ENCODE results near the gene RREB1.

GRCh38 chr6:7171119-7171518 is 63.4 kb downstream of the RREB1 start:
- TF ChIP-seq KLF1 (tag by site-specific recombination; IDR thresholded peaks at IDR 0.05), result no peak
- TF ChIP-seq PATZ1 (tag by site-specific recombination; IDR thresholded peaks at IDR 0.05), result no peak
- no peak for TF ChIP-seq CTCF (tag by site-specific recombination; IDR thresholded peaks at IDR 0.05)
- TF ChIP-seq ZNF561 (tag by site-specific recombination; IDR thresholded peaks at IDR 0.05; ENCODE audit: borderline replicate concordance), result no peak
- TF ChIP-seq AEBP2 (tag by site-specific recombination; IDR thresholded peaks at IDR 0.05; ENCODE audit: borderline replicate concordance), result no peak
- TF ChIP-seq ZBTB1 (tag by site-specific recombination; IDR thresholded peaks at IDR 0.05), result no peak
- TF ChIP-seq ATF2 (tag by site-specific recombination; IDR thresholded peaks at IDR 0.05; ENCODE audit: low read depth), result no peak
- TF ChIP-seq ZBTB21 (tag by site-specific recombination; IDR thresholded peaks at IDR 0.05), result no peak
- no peak for TF ChIP-seq ZBTB17 (tag by site-specific recombination; IDR thresholded peaks at IDR 0.05)
- TF ChIP-seq GLI4 (tag by site-specific recombination; IDR thresholded peaks at IDR 0.05), result no peak
- no peak for TF ChIP-seq YY1 (tag by site-specific recombination; IDR thresholded peaks at IDR 0.05)
- TF ChIP-seq ZNF223 (tag by site-specific recombination; IDR thresholded peaks at IDR 0.05), result no peak
- TF ChIP-seq HOXA7 (CRISPR knock-in tag; IDR thresholded peaks at IDR 0.05; ENCODE audit: borderline replicate concordance), result no peak
